Left ventricle myocardium inferior (tissue), 1 donor: Measurements from ENCODE around the gene AKAP13. TPM values are rescaled to one million over a fixed set of nuclear protein-coding genes. Genes with fewer than 3 reads are reported as not detected.

Experiments
- DNase-seq: peaks from one replicate; pipeline ENCODE4 v3.0.0-alpha.2; 2020
- H3K27ac ChIP-seq: fragments of 200-600 bp; replicated peaks from 2 replicates; pipeline ENCODE4 v1.8.0; 2021
- H3K27me3 ChIP-seq: fragments of 200-600 bp; 2 replicates; pipeline ENCODE4 v1.8.0; 2021; ENCODE audit warnings: low read depth
- H3K36me3 ChIP-seq: fragments of 200-600 bp; 2 replicates; pipeline ENCODE4 v1.8.0; 2021
- H3K4me1 ChIP-seq: fragments of 200-600 bp; 2 replicates; pipeline ENCODE4 v1.8.0; 2021
- H3K4me3 ChIP-seq: fragments of 200-600 bp; 2 replicates; pipeline ENCODE4 v1.8.0; 2021; ENCODE audit warnings: mild to moderate bottlenecking, moderate library complexity
- H3K9me3 ChIP-seq: fragments of 200-600 bp; replicated peaks from 2 replicates; pipeline ENCODE4 v1.8.0; 2021
- intact Hi-C: fragments of 100-400 bp; cut with micrococcal nuclease; formaldehyde crosslinking; loops from one replicate; pipeline ENCODE4 v1.11.0; 2022
- total RNA-seq: library from RNA; stranded (reverse); fragmentation: NEBNext Ultra II Directional; extraction: Animal tissue kit (Norgen Biotek cat#: 25700); gene quantifications from one replicate; pipeline ENCODE4 v1.2.1, GENCODE V29; 2021
- TF ChIP-seq, protein P1 (sequence below): fragments of 200-600 bp; IDR thresholded peaks from 2 replicates; pipeline ENCODE4 v1.8.0; 2021; ENCODE audit warnings: antibody characterized with exemption, mild to moderate bottlenecking, borderline replicate concordance
- donor health status: DM: no; HTN: yes; CAD: no; lungs with severe emphysema.

AKAP13 gene
- total RNA-seq, 1 donor from 2014 or later: 331 TPM

- Histone ChIP-seq H3K9me3 (no peaks in the 10 kb centered on the region), H3K36me3 (peaks cover 7% of the 10 kb centered on the region), H3K4me3 (peak overlapping the region; percentile 93), H3K27ac (peak overlapping the region; percentile 97), H3K4me1 (peaks cover 86% of the 10 kb centered on the region), H3K27me3 (no peaks in the 10 kb centered on the region)
- TF ChIP-seq, protein P1, sequence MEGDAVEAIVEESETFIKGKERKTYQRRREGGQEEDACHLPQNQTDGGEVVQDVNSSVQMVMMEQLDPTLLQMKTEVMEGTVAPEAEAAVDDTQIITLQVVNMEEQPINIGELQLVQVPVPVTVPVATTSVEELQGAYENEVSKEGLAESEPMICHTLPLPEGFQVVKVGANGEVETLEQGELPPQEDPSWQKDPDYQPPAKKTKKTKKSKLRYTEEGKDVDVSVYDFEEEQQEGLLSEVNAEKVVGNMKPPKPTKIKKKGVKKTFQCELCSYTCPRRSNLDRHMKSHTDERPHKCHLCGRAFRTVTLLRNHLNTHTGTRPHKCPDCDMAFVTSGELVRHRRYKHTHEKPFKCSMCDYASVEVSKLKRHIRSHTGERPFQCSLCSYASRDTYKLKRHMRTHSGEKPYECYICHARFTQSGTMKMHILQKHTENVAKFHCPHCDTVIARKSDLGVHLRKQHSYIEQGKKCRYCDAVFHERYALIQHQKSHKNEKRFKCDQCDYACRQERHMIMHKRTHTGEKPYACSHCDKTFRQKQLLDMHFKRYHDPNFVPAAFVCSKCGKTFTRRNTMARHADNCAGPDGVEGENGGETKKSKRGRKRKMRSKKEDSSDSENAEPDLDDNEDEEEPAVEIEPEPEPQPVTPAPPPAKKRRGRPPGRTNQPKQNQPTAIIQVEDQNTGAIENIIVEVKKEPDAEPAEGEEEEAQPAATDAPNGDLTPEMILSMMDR: no peak
- intact Hi-C loops: no loop called here
- DNase-seq: no peak
Observed at GRCh38 chr15:85383470-85384148, 3.2 kb downstream of the AKAP13 start.

DNA sequence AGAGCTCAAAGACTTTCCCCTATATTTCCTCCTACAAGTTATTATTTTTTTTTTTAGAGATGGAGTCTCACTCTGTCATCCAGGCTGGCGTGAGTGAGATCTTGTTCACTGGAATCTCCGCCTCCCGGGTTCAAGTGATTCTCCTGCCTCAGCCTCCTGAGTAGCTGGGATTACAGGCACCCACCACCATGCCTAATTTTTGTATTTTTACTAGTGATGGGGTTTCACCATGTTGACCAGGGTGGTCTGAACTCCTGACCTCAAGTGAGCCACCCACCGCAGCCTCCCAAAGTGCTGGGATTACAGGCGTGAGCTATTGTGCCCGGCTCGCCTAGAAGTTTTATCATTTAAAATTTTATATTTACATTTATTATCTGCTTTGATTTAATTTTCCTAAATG lies 5.9 kb downstream of the AKAP13 start:
- Histone ChIP-seq H3K9me3 (no peaks in the 10 kb centered on the region), H3K4me3 (no peak overlapping the region), H3K27me3 (no peaks in the 10 kb centered on the region), H3K4me1 (peaks cover 94% of the 10 kb centered on the region), H3K36me3 (peaks cover 7% of the 10 kb centered on the region), H3K27ac (peak overlapping the region; percentile 50)
- TF ChIP-seq, protein P1: no peak
- no peak for DNase-seq
- intact Hi-C loops: no loop called here

DNA sequence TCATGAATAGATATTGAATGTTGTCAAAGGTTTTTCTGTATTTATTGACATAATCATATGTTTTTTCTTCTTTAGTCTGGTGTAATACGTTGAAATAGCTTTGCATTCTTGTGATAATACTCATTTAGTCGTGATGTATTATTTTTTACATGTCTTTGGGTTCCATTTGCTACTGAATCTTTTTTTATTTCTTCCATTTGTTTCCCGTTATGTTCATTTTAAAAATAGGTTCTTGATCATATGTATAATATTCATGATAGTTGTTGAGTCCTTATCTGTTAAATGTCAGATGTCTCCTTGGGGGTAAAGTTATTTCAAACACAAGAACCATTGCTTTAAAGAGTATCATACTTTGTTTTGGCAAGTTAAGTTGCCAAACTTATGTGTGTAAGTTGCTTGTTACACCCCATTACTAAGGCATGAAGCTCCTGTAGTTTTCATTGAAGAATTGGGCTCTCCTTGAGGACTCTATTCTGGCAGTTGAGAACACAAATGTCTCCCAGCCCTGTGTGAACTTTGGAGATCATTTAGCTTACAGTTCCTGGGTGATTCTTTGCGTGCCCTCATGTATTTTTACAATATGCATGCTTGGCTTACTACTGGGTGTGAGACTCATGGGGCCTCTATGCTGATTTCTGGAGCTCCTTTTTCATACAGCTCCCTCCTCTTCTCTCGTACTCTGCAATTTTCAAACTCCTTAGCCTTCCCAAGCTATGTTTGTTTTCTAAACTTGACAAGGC lies 8.3 kb downstream of the AKAP13 start:
- TF ChIP-seq, protein P1: no peak

GRCh38 chr15:85389306-85389650 lies 8.9 kb downstream of the AKAP13 start:
- no peaks in the 10 kb centered on the region for H3K27me3 ChIP-seq
- peak overlapping the region; percentile 12 for H3K4me3 ChIP-seq
- H3K27ac ChIP-seq: peak overlapping the region; percentile 45
- peaks cover 93% of the 10 kb centered on the region for H3K4me1 ChIP-seq
- DNase-seq: no peak
- intact Hi-C loops: no loop called here
- TF ChIP-seq, protein P1: no peak
- no peaks in the 10 kb centered on the region for H3K9me3 ChIP-seq
- peaks cover 7% of the 10 kb centered on the region for H3K36me3 ChIP-seq

More for the DNA sequence above, 8.3 kb downstream of the AKAP13 start:
- H3K9me3 ChIP-seq: no peaks in the 10 kb centered on the region
- H3K27me3 ChIP-seq: no peaks in the 10 kb centered on the region
- H3K4me1 ChIP-seq: peaks cover 93% of the 10 kb centered on the region
- peak overlapping the region; percentile 45 for H3K27ac ChIP-seq
- peaks cover 7% of the 10 kb centered on the region for H3K36me3 ChIP-seq
- peak overlapping the region; percentile 12 for H3K4me3 ChIP-seq
- DNase-seq: no peak
- intact Hi-C loops: no loop called here

DNA sequence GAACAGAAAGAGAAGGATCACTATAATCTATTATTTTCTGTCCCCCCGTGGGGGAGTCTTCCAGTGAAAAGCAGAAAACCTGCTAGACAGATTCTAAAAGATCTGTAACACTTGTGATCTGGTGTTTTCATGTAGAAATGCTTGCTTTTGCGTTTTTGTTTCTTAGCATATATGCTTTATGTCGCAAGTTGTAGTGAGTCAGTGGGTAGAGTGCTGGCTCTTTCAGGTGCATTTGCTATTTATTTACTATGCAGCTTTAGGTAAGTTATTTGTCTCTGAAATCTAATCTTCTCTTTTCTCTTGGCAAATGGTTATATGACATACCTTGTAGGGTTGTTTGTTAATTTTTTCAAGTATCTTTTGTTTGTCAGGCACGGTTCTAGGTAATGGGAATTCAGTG lies 9.4 kb downstream of the AKAP13 start:
- peaks cover 93% of the 10 kb centered on the region for H3K4me1 ChIP-seq
- peak overlapping the region; percentile 45 for H3K27ac ChIP-seq
- no peaks in the 10 kb centered on the region for H3K27me3 ChIP-seq
- no peak for DNase-seq
- no peak overlapping the region for H3K4me3 ChIP-seq
- intact Hi-C loops: no loop called here
- no peaks in the 10 kb centered on the region for H3K9me3 ChIP-seq
- H3K36me3 ChIP-seq: peaks cover 7% of the 10 kb centered on the region
- TF ChIP-seq, protein P1: no peak
